HEK293 (cell line): ENCODE data around the gene SLC8A1.

Source experiments
- GLIS2 ChIP-seq: fragments of 450-650 bp; formaldehyde crosslinking; IDR thresholded peaks from 2 replicates; pipeline ENCODE4 v1.5.1; 2016; ENCODE audit warnings: missing biosample characterization, missing genetic modification characterization
- KLF1 ChIP-seq: fragments of 450-650 bp; formaldehyde crosslinking; IDR thresholded peaks from 2 replicates; pipeline ENCODE4 v1.5.1; 2016; ENCODE audit warnings: missing biosample characterization, missing genetic modification characterization
- KLF16 ChIP-seq: fragments of 450-650 bp; formaldehyde crosslinking; IDR thresholded peaks from 2 replicates; pipeline ENCODE4 v1.5.1; 2017; ENCODE audit warnings: missing biosample characterization, missing genetic modification characterization
- ZNF175 ChIP-seq: fragments of 450-650 bp; formaldehyde crosslinking; IDR thresholded peaks from 2 replicates; pipeline ENCODE4 v1.5.1; 2016; ENCODE audit warnings: missing biosample characterization, missing genetic modification characterization
- ZNF335 ChIP-seq: fragments of 450-650 bp; formaldehyde crosslinking; conservative IDR thresholded peaks from 2 replicates; pipeline ENCODE4 v1.5.1; 2016; ENCODE audit warnings: missing biosample characterization, missing genetic modification characterization
- ZNF510 ChIP-seq: fragments of 450-650 bp; formaldehyde crosslinking; IDR thresholded peaks from 2 replicates; pipeline ENCODE4 v1.5.1; 2018; ENCODE audit warnings: mild to moderate bottlenecking, missing genetic modification characterization, missing biosample characterization; ENCODE audit not compliant: insufficient replicate concordance
- ZNF555 ChIP-seq: fragments of 450-650 bp; formaldehyde crosslinking; conservative IDR thresholded peaks from 2 replicates; pipeline ENCODE4 v1.5.1; 2017; ENCODE audit warnings: missing biosample characterization, mild to moderate bottlenecking, missing genetic modification characterization, inconsistent platforms
- ZNF660 ChIP-seq: fragments of 450-650 bp; IDR thresholded peaks from 2 replicates; pipeline ENCODE4 v1.5.1; 2018; ENCODE audit warnings: missing biosample characterization, mild to moderate bottlenecking, missing genetic modification characterization
- ZNF677 ChIP-seq: fragments of 450-650 bp; IDR thresholded peaks from 2 replicates; pipeline ENCODE4 v1.5.0; 2018; ENCODE audit warnings: missing biosample characterization, mild to moderate bottlenecking, missing genetic modification characterization, moderate library complexity
- ZSCAN23 ChIP-seq: fragments of 450-650 bp; formaldehyde crosslinking; IDR thresholded peaks from 2 replicates; pipeline ENCODE4 v1.5.1; 2016; ENCODE audit warnings: missing biosample characterization, missing genetic modification characterization
- TF ChIP-seq, protein P1 (sequence below): fragments of 450-650 bp; formaldehyde crosslinking; IDR thresholded peaks from 2 replicates; pipeline ENCODE4 v1.5.1; 2016; ENCODE audit warnings: missing biosample characterization, missing genetic modification characterization
- TF ChIP-seq, protein P2 (sequence below): IDR thresholded peaks from 2 replicates; pipeline ENCODE4 v1.6.1; 2011; ENCODE audit warnings: mild to moderate bottlenecking, low read depth, low read length, borderline replicate concordance
- TF ChIP-seq, protein P3 (sequence below): fragments of 450-650 bp; formaldehyde crosslinking; IDR thresholded peaks from 2 replicates; pipeline ENCODE4 v1.5.1; 2016; ENCODE audit warnings: missing biosample characterization, missing genetic modification characterization

DNA sequence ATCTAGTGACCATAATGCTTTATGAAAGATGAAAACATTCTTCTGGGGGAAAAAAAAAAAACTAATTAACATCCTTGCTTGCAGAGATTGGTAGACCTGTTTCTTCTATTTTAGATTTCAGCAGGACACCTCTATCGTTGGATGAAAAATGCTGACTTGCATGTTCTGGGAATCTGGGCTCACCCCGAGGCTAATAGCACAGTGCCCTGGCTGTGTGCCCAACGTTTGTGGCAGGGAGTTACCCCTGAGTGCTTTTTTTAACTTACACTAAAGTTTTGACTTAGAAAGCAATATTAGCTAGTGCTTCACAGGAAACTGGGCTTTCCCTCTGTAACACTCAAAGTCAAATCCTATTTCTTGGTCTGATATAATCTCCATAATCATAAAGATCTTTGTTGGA lies 233.2 kb downstream of the SLC8A1 start:
- no peak for TF ChIP-seq ZNF660 (tag by site-specific recombination)
- TF ChIP-seq ZNF335 (tag by site-specific recombination) = no peak
- TF ChIP-seq ZSCAN23 (tag by site-specific recombination) = no peak
- TF ChIP-seq, protein P1, sequence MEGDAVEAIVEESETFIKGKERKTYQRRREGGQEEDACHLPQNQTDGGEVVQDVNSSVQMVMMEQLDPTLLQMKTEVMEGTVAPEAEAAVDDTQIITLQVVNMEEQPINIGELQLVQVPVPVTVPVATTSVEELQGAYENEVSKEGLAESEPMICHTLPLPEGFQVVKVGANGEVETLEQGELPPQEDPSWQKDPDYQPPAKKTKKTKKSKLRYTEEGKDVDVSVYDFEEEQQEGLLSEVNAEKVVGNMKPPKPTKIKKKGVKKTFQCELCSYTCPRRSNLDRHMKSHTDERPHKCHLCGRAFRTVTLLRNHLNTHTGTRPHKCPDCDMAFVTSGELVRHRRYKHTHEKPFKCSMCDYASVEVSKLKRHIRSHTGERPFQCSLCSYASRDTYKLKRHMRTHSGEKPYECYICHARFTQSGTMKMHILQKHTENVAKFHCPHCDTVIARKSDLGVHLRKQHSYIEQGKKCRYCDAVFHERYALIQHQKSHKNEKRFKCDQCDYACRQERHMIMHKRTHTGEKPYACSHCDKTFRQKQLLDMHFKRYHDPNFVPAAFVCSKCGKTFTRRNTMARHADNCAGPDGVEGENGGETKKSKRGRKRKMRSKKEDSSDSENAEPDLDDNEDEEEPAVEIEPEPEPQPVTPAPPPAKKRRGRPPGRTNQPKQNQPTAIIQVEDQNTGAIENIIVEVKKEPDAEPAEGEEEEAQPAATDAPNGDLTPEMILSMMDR (tag by site-specific recombination) = no peak
- TF ChIP-seq ZNF175 (tag by site-specific recombination) = no peak
- TF ChIP-seq, protein P2, sequence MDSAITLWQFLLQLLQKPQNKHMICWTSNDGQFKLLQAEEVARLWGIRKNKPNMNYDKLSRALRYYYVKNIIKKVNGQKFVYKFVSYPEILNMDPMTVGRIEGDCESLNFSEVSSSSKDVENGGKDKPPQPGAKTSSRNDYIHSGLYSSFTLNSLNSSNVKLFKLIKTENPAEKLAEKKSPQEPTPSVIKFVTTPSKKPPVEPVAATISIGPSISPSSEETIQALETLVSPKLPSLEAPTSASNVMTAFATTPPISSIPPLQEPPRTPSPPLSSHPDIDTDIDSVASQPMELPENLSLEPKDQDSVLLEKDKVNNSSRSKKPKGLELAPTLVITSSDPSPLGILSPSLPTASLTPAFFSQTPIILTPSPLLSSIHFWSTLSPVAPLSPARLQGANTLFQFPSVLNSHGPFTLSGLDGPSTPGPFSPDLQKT = no peak
- no peak for TF ChIP-seq KLF16
- no peak for TF ChIP-seq GLIS2 (tag by site-specific recombination)
- TF ChIP-seq, protein P3, sequence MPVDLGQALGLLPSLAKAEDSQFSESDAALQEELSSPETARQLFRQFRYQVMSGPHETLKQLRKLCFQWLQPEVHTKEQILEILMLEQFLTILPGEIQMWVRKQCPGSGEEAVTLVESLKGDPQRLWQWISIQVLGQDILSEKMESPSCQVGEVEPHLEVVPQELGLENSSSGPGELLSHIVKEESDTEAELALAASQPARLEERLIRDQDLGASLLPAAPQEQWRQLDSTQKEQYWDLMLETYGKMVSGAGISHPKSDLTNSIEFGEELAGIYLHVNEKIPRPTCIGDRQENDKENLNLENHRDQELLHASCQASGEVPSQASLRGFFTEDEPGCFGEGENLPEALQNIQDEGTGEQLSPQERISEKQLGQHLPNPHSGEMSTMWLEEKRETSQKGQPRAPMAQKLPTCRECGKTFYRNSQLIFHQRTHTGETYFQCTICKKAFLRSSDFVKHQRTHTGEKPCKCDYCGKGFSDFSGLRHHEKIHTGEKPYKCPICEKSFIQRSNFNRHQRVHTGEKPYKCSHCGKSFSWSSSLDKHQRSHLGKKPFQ (tag by site-specific recombination) = no peak
- no peak for TF ChIP-seq KLF1 (tag by site-specific recombination)
- no peak for TF ChIP-seq ZNF510
- TF ChIP-seq ZNF677 (tag by site-specific recombination) = no peak
- TF ChIP-seq ZNF555 (tag by site-specific recombination) = no peak
